Amniotic stem cell (primary cell): ENCODE data around the gene IGSF1.
"Not testable (repeated sequence)": the region's sequence is repeated elsewhere in the genome, so short reads cannot be mapped to it uniquely, and the experiment has no call there.

Experiments
- DNase-seq: peaks from one replicate; lab custom pipeline; 2025; lab: John Stamatoyannopoulos, UW

Gene IGSF1

DNA sequence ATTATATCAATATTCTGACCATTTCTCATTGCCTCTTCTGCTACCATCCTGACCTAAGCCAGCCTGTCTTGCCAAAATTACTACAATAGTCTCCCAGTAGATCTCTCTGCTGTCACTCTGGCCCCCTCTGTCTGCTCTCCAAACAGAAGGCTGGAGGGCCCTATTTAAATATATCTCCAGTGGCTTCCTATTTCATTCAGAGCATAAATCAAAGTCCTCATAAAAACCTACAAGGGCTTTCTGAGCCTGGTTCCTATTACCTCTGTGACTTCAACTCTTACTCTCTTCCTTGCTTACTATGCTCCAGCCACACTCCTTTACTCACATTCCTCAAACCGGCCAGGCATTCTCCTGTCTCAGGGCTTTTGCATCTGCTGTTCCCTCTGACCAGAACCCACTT is 19.0 kb downstream of the IGSF1 start:
- no peak for DNase-seq

DNA sequence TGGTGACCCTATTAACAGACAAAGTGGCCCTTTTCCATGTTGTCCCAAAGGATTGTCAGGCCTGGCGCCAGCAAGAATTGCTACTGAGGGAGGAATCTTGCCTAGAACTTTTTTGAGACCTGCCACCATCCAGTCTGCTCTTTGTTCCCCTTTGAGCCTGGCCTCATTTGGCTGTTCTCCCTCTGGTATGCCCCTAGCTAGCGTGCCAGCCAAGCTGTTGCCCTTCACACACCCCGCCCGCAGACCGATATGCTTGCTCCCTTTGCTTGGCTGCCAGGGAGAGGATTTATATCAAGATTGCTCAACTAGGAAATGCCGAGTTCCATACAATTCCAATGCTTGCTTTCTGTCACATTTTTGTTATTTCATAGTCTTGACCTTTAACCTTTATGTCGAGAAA is 24.4 kb downstream of the IGSF1 start:
- DNase-seq = no peak

DNA sequence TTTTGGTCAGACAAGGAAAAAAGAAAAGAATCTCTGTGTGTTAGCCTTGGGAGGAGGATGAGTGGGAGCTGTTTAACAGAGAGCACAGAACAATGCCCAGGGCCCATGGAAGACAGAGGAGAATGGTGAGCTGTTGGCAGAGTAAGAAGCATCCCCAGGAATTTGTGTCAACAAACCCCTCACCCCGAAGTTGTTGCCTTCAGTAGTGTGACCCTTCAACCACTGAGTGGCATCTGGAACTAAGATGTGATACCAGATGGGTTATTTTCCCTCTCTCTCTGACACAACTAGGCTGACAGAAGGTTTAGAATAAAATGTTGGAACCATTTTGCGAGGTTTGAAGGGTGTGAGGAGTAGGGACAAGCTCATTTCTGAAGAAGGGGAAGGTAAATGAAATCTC is 25.1 kb downstream of the IGSF1 start:
- DNase-seq = no peak

DNA sequence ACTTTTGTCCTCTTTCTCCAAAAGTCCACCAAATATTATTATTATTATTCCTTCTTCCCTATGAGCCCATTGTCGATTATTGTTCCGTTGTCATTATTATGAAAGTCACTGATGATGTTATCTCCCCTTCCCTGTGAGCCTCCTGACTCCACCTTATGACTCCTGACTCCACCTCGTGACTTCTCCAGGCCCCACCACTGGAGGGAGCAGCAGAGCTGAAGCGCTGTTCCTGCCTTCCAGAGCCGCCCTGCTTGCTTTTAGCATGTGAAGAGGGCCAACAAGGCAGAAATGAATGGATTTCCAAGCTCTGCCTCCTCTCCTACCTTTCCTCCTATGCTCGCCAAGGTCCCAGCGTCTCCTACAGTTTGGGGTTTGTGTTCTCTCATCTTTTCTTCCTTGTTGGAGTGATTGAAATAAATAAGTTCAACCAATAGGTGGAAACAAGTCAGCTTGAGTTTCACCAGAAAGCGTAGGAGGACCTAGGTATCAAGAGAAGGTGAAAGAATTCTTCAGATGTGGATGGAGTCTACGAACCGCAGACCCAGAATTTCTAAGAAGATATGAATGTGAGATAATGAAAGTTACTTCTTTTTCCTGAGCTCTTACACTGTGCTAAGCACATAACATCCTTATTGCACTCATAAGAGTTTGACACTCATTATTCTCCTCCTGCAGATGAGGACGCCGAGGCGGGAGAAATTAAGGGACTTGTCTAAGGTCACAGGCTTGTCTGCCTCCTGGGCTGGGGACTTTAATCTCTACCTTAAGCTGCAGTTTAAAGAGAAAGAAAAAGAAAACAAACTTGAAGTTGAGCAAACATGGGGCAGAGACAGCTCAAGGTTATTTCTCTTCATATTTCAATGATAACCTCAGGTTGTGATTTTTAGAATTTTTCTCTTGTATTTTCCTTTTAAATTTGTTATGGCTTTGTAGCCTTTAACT is 26.1 kb downstream of the IGSF1 start:
- DNase-seq = no peak

DNA sequence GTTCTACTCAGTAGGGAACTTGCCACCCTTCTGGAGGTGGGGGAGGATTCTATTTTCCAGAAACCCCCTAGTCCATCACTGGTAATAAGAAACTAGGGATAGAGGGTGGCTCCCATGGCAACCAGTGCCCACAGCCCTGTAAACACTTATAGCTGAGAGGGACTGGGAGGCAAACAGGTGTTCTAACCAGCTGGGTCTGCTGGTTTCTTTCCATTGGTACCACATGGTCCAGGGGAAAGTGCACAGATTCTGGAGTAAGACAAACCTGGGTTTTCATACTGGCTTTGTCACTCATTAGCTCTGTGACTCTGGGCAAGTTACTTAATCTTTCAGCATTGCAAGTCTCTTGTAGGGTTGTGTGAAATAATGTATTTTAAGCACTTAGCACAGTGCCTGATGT is 26.9 kb downstream of the IGSF1 start:
- no peak for DNase-seq

DNA sequence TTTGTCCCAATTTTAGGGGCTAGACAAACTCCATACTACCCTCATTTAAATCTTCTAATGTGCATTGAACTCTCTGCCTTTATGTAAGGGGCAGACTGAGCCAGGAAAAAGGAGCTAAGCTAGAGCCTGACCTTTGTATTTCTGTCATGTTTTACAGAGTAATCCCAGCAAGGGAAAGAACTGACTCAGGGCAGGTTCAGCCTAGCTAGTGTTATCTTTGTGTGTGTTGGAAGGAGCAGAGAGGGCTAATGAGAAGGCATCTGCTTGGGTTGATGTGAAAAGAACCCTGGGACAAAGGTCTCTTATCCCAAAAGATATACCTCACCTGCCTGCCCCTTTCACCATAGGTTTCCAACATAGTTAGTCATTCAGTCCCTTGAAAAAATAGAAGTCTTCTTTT is 31.7 kb downstream of the IGSF1 start:
- no peak for DNase-seq

DNA sequence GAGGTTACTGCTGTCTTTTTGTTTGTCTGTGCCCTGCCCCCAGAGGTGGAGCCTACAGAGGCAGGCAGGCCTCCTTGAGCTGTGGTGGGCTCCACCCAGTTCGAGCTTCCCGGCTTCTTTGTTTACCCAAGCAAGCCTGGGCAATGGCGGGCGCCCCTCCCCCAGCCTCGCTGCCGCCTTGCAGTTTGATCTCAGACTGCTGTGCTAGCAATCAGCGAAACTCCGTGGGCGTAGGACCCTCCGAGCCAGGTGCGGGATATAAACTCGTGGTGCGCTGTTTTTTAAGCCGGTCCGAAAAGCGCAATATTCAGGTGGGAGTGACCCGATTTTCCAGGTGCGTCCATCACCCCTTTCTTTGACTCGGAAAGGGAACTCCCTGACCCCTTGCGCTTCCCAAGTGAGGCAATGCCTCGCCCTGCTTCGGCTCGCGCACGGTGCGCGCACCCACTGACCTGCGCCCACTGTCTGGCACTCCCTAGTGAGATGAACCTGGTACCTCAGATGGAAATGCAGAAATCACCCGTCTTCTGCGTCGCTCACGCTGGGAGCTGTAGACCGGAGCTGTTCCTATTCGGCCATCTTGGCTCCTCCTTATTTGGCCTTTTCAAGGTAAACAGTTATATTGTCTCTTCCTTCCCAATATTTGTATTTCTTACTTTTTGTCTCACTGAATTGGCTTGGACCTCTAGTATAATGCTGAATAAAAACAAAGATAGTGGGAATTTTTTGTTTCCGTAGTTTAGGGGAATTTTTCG is 37.9 kb downstream of the IGSF1 start:
- DNase-seq = not testable (repeated sequence)

DNA sequence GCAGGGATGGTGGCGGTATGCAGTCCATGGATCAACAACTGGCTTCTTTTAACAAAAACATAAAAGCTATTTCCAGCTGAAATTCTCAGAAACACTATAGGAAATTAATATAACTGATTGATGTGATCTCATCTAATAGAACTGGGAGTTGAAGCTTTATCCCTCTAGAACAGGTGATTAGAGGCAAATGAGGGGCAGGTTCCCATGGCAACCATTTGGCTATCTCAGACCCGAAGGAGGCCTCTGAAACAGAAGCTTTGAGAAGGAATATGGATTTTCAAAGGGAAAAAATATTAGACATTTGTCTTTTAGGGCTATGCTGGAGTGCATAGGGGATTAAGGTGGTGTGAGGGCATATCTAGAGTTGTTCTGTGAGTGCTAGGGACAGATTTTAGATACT is 50.0 kb downstream of the IGSF1 start:
- DNase-seq = no peak

DNA sequence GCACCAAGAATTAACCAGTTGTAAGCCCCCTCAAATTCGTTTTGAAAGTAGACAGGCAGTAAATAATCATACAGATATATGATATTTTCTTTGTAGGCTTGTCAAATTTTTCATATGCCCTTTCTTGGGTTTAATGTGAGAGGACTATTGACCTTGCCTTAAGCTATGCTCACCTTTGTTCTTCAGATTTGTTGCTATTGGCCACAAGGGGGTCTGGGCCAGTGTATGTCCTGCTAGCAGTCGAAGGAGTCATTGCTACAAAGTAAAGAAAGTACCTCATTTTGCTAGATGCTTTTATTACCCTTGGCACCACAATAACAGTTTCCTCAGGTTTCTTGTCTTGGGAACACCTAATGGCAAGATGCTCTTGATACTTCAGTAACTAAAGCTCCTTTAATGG is 51.7 kb downstream of the IGSF1 start:
- DNase-seq = no peak

DNA sequence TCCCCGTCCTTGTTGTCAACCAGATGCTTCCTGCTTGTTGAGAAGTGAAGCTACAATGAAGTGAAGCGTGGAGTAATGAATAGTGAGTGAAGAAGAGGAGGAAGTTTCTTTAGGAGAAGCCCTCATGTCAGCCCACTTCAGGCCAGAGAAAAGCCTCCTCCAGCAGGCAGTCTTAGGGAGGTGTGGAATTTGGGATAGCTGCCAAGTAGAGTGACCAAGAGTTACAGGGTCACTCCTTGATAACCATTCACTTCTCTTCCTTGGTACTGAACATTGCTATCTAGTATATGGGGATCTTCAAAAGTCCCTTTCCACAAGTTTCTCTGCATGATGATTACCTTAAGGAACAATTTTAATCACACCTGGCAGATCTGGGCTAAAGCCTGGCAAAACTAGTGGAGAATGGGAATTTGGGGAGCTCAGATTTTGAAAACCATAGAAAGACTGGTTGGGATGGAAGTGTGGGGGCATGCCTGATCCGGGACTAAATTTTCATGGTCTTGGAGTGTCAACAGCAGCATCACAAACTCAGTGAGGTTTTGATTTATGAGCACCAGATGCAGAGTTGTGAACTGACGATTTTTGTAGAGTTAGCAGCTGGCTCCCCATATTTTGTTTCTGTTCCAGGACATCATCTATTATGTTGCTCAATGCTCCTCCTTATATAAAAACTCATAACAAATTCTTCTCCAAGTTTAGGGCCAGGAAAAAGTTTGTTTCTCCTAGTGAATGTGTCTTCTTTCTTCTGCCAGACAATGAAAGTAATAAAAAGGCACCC is 53.1 kb downstream of the IGSF1 start:
- no peak for DNase-seq

DNA sequence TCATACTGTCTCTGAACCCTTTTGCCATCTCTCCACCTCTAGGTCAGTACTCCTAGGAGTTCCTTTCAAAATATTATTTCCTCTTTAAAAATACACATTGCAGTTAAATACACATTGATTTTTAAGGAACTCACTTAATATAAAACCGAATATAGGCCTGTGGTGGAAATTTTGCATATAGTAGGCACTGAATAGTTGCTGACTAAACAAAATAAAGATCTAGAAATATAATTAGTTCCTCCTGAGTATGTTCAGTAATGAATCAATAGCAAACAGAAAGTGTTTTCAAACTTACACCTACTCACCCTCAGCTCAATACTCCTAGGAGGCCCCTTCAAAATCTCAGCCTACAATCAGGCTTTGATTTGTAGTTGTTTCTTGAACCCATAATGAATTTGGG is 61.5 kb downstream of the IGSF1 start:
- DNase-seq = no peak

DNA sequence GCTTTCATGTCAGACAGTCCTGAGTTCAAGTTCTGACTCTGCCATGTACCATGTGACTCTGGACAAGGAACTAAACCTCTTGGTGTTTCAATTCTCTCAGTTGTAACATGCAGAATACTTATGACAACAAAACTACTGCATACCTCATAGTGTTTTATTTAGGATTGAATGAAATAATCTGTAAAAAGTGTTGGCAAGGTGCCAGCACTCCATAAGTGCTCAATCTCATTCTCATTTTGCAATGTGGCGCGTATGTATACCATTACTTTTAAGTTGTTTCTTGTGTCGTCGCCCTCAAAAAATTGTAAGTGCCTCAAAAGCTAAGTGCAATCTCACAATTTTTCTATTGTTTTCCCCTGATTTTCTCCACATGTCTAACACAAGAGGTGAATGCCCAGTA is 62.5 kb downstream of the IGSF1 start:
- no peak for DNase-seq

DNA sequence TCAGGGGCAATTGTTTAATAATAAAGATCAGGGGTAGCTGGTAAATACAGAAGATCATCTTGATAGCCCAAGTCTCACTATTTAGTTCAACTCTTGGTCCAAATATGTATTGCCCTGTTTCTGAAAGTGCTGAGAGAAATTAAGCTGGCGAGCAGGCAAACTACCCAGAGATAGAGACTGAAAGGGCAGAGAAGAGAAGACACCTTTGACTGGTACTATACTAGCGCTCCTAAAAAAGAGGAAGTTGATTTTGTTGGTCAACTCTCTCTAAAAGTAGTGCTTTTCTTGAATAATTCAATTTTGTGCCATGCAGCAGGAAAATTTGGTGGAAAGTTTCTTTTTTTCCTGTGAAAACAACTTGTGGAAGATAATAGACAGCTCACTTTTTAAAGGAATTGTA is 64.0 kb downstream of the IGSF1 start:
- no peak for DNase-seq
